GM18868 (cell line): Measurements from ENCODE around the gene TOM1L2.
"Not testable (repeated sequence)": the region's sequence is repeated elsewhere in the genome, so short reads cannot be mapped to it uniquely, and the experiment has no call there.

ENCODE experiments used
- ATAC-seq: cut with Tn5 transposase; IDR thresholded peaks from one replicate; pipeline ENCODE4 v1.9.1; 2021; ENCODE audit warnings: mild to moderate bottlenecking, moderate library complexity; ENCODE audit not compliant: unreplicated experiment

Gene TOM1L2

DNA sequence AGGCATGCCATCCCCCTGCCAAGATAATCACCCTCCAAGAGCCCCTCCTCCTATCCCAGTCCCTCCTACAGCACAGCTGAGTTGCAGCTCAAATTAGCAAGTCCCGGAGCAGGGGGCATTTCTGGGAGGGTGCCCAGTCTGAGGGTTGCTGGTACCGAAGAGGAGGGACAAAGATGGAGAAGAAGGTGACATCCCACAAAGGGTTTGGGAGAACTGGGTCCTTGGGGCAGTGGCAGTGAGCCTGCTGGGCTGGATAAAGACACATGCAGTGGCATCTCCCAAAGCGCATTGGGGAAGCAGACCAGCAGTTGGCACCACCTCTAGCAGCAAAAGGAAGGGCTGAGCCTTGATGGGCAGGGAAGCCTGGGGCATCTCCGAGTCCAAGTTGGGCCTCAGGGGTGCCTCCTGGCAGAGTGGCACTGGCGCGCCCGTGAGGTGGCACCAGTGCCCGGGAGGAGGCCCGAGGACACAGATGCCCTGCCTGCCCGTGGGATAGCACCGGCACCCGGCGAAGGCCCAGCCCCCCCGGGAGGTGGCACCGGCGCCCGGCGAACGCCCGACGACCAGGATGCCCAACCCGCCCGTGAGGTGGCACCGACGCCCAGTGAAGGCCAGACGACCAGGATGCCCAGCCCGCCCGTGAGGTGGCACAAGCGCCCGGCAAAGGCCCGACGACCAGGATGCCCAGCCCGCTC, 622 bp downstream of the TOM1L2 start:
- ATAC-seq, result no peak

DNA sequence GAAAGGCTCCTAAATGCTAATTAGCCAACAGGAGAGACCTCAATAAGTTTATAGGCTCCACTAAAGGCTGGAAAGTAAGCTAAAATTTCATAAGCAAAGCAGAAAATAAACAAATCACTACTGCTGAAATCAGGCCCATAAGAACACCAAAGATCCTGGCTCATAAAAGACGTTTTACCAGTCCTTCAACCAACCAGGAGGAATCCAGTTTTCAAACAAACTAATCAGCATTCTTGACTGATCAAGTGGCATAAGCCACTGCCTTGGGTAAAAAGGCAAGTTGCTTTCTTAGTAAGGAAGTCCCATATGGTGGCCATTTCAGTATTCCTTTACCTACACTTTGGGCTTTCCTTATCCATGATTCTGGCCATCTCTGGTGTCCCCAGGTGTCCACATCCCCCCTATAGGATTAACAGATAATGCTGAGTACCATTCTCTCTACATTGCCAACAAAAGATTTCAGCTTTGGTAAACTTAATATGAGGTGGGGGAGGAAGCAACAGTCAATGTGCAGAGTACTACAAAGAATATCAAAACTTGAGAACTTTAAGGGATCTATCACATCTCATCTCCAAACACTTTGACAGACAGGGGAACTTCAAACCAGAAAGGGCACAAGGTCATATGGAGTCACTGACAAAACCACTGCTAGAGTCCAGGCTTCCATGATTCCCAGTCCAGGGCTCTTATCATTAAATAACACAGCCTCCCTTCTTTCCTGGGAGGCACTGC, 1.3 kb downstream of the TOM1L2 start:
- no peak for ATAC-seq

- ATAC-seq, result no peak
Measured at GRCh38 chr17:17966399-17966798, 5.8 kb downstream of the TOM1L2 start.

- no peak for ATAC-seq
Measured at GRCh38 chr17:17965152-17965721, 7.0 kb downstream of the TOM1L2 start.

DNA sequence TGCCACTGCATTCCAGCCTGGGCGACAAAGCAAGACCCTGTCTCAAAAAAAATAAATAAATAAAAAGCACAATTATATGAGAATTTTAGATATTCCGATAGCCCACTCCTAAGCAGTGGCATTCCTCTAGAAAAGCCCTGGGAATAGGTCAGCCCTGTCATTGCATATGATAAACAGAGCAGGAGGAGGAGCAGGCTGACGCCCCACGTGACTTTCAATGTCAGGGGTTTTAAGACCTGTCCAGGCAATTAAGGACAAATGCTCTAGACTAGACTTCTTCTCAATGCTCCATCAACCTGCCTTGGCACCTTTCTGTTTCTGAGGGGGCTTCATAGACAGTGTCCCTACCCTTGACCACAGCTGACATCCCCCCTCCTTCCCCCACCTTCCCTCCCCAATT, 7.5 kb downstream of the TOM1L2 start:
- ATAC-seq, result no peak

- no peak for ATAC-seq
Measured at GRCh38 chr17:17963694-17964436, 8.3 kb downstream of the TOM1L2 start.

- ATAC-seq, result no peak
Measured at GRCh38 chr17:17963066-17963465, 9.1 kb downstream of the TOM1L2 start.

GRCh38 chr17:17960500-17961030, 11.6 kb downstream of the TOM1L2 start:
- ATAC-seq, result no peak

GRCh38 chr17:17959520-17960361, 12.5 kb downstream of the TOM1L2 start:
- ATAC-seq, result no peak

GRCh38 chr17:17958982-17959381, 13.2 kb downstream of the TOM1L2 start:
- no peak for ATAC-seq

- ATAC-seq, result no peak
Measured at GRCh38 chr17:17957584-17957916, 14.7 kb downstream of the TOM1L2 start.

GRCh38 chr17:17955790-17956341, 16.3 kb downstream of the TOM1L2 start:
- ATAC-seq, result not testable (repeated sequence)

DNA sequence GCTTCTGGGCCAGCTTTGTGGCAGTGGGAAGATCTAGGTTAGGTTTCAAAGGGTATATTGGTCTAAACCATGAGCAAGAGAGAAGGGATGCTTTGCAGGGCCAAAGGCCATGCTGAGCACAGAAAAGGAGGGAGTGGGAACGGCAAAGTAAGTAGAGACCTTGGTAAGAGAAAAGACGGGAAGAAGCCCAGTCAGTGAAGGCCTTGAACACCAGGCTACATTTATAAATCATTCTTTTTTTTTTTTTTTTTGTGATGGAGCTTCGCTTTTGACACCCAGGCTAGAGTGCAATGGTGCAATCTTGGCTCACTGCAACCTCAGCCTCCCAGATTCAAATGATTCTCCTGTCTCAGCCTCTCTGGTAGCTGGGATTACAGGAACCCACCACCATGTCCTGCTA, 18.1 kb downstream of the TOM1L2 start:
- no peak for ATAC-seq

GRCh38 chr17:17952691-17953090, 19.5 kb downstream of the TOM1L2 start:
- ATAC-seq, result no peak

DNA sequence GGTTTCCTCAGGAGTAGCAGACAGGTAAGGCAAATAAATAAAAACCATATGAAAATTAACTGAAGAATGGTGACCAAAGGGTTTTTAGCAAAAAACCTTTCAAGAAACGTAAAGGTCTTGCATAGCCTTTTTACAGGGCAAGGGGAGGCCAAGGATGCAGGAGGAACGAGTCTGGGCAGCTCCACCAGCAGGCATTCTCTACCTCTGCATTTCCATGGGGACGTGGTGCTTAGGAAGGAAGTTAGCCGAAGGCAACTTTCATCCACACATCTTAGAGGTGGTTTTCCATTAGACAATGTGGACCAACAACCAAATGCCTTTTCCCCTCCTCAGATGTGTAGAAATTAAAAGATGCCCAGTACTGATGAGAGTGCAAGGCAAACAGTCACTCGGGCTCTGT, 20.7 kb downstream of the TOM1L2 start:
- no peak for ATAC-seq

DNA sequence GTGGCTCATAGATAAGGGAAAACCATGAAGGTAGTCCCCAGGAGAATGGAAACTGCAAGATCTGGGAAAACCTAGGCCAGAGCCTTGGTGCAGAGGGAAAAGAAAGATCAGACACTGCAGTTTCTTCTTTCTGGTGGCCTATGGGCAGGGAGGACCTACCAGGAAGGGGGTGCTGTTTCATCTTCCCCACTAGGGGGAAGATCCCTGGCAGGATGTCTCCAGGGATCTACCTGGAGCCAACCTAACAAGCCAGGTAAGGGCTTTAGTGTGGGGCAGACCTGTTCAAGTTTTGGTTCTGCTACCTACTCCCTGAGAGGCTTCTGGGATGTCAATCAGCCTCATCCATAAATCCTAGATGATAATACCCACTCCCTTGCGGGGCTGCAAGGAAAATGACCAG, 21.4 kb downstream of the TOM1L2 start:
- ATAC-seq, result no peak

- no peak for ATAC-seq
Measured at GRCh38 chr17:17950347-17950746, 21.9 kb downstream of the TOM1L2 start.

DNA sequence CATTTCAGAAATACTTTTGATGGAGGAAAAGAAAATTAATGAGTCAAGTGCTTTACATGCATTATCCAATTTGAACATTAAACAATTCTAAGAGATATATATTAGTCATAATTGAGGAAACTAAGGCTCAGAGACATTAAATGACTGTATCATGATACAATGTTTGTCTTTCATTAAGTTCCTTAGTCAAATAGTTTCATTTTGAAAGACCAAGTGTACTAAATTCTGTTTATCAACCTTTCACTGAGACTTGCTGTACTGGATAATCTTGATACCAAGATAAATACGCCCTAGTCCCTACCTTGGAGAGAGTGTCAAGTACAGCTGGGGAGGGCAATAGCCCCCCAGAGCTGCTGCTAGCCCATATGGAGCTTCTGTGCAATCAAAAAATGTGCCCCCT, 24.2 kb downstream of the TOM1L2 start:
- ATAC-seq, result no peak

GRCh38 chr17:17947309-17947708, 24.9 kb downstream of the TOM1L2 start:
- no peak for ATAC-seq

- ATAC-seq, result no peak
Measured at GRCh38 chr17:17946093-17946492, 26.1 kb downstream of the TOM1L2 start.
